Liver (tissue), 3 donors: Measurements from ENCODE around the gene ZNF287.
"Not testable (repeated sequence)": the region's sequence is repeated elsewhere in the genome, so short reads cannot be mapped to it uniquely, and the experiment has no call there.

Experiments used
- ATF3 ChIP-seq: IDR thresholded peaks from 2 replicates; pipeline ENCODE4 v1.6.1; 2016; ENCODE audit warnings: antibody characterized with exemption
- CTCF ChIP-seq: fragments of 150-350 bp; IDR thresholded peaks from 2 replicates; pipeline ENCODE4 v1.5.1; 2017; ENCODE audit warnings: improper control_type of control experiment, low read depth, low read length; ENCODE audit not compliant: missing input control
- JUND ChIP-seq, 2 donors: IDR thresholded peaks; 2 replicates each; pipeline ENCODE4 v1.6.1; 2016; ENCODE audit warnings: antibody characterized with exemption in 2 of 2
- donor health status: healthy.
- donor health status: healthy.

GRCh38 chr17:16525556-16525955, 43.4 kb downstream of the ZNF287 start:
- not testable (repeated sequence) for TF ChIP-seq CTCF; JUND (IDR thresholded peaks at IDR 0.05); ATF3
